Caco-2 (cell line): Measurements from ENCODE around the gene CPHXL2. TPM values are rescaled to one million over a fixed set of nuclear protein-coding genes. Genes with fewer than 3 reads are reported as not detected.
A peak's percentile ranks its signal among the peaks of the same experiment; 100 is the strongest.

Experiments
- BruUV-seq: library from RNA; stranded (reverse); fragments of 400-500 nt; replicated peaks from 2 replicates; lab custom pipeline; 2021; lab: Mats Ljungman, UMichigan
- CTCF ChIA-PET: fragments of 300-600 bp; sonication (Branson Sonifier 250); formaldehyde crosslinking; loops from one replicate; lab custom pipeline; 2022; ENCODE audit warnings: antibody characterized with exemption; lab: Charles Lee
- POLR2A ChIA-PET: fragments of 300-600 bp; sonication (Branson Sonifier 250); formaldehyde crosslinking; loops from one replicate; lab custom pipeline; 2022; ENCODE audit warnings: antibody characterized with exemption; lab: Charles Lee
- DNase-seq, 2 experiments: peaks; one replicate each; pipeline versions ENCODE4 v3.0.0 to v3.0.0-alpha.2; 2020 to 2022
- H3K27me3 ChIP-seq: replicated peaks from 2 replicates; pipeline ENCODE4 v1.6.0; 2011; ENCODE audit warnings: low read length; ENCODE audit not compliant: control insufficient read depth, insufficient read depth
- H3K36me3 ChIP-seq: 2 replicates; pipeline ENCODE4 v1.5.1; 2011; ENCODE audit warnings: low read length; ENCODE audit not compliant: control insufficient read depth, insufficient read depth
- H3K4me1 ChIP-seq: fragments of 250-450 bp; sonication (Bioruptor Pico); 2 replicates; pipeline ENCODE4 v1.5.1; 2020; ENCODE audit warnings: mild to moderate bottlenecking
- H3K4me3 ChIP-seq: 2 replicates; pipeline ENCODE4 v1.5.1; 2011; ENCODE audit warnings: low read depth, mild to moderate bottlenecking, control low read depth, low read length
- H3K9me3 ChIP-seq: fragments of 250-450 bp; sonication (Bioruptor Pico); 2 replicates; pipeline ENCODE4 v1.5.1; 2020; ENCODE audit warnings: mild to moderate bottlenecking, moderate library complexity
- H3K27ac Mint-ChIP-seq: one replicate; pipeline ENCODE4 v1.8.0; 2022; ENCODE audit warnings: mixed read lengths; ENCODE audit not compliant: unreplicated experiment
- H3K27me3 Mint-ChIP-seq: one replicate; pipeline ENCODE4 v1.8.0; 2022; ENCODE audit warnings: mixed read lengths; ENCODE audit not compliant: insufficient read depth, unreplicated experiment
- H3K36me3 Mint-ChIP-seq: one replicate; pipeline ENCODE4 v1.8.0; 2022; ENCODE audit warnings: mild to moderate bottlenecking, mixed read lengths; ENCODE audit not compliant: insufficient read depth, unreplicated experiment
- H3K4me1 Mint-ChIP-seq: one replicate; pipeline ENCODE4 v1.8.0; 2022; ENCODE audit warnings: low read depth, mixed read lengths; ENCODE audit not compliant: unreplicated experiment
- H3K4me3 Mint-ChIP-seq: one replicate; pipeline ENCODE4 v1.8.0; 2022; ENCODE audit warnings: mild to moderate bottlenecking, moderate library complexity, mixed read lengths; ENCODE audit not compliant: unreplicated experiment
- H3K9me3 Mint-ChIP-seq: one replicate; pipeline ENCODE4 v1.8.0; 2022; ENCODE audit warnings: mixed read lengths; ENCODE audit not compliant: unreplicated experiment
- intact Hi-C: fragments of 100-400 bp; cut with micrococcal nuclease; formaldehyde crosslinking; loops from one replicate; pipeline ENCODE4 v1.10.0; 2022; ENCODE audit not compliant: unreplicated experiment
- total RNA-seq: library from RNA; stranded (reverse); gene quantifications from 2 replicates; pipeline ENCODE4 v1.2.3, GENCODE V29; 2022
- TF ChIP-seq, protein P1 (sequence below), 2 experiments: fragments of 200-600 bp in 1 of 2; IDR thresholded peaks; 1 replicate in 1 of 2; 2 replicates in 1 of 2; pipeline versions ENCODE4 v1.5.1 to v1.8.0; 2011 to 2022; ENCODE audit warnings: antibody characterized with exemption in 1 of 2, control low read depth in 1 of 2, inconsistent platforms in 1 of 2, low read depth in 1 of 2, low read length in 1 of 2, mild to moderate bottlenecking in 1 of 2, moderate library complexity in 1 of 2; ENCODE audit not compliant: insufficient read depth in 1 of 2, severe bottlenecking in 1 of 2, unreplicated experiment in 1 of 2

The CPHXL2 gene
- total RNA-seq, 1 experiment from 2014 or later: not detected

DNA sequence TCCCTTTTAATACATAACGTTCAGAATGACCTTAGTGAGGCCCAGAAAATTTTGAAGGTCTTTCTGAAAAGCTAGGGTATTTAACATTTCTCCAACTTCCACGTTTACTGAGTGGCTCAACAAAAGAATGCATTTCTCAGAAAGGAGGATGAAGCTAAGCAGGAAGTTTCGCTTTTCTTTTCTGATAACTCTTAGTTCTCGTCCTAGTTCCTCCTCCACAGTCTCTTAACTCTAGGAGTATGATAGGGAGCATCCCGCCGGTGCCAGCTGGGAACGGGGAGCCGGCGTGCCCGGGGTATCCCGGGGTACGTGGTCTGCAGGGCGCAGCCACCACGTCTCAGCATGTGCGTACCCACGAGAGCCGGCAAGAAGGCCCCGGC is 29.7 kb downstream of the CPHXL2 start:
- no peak for DNase-seq
- TF ChIP-seq, protein P1, sequence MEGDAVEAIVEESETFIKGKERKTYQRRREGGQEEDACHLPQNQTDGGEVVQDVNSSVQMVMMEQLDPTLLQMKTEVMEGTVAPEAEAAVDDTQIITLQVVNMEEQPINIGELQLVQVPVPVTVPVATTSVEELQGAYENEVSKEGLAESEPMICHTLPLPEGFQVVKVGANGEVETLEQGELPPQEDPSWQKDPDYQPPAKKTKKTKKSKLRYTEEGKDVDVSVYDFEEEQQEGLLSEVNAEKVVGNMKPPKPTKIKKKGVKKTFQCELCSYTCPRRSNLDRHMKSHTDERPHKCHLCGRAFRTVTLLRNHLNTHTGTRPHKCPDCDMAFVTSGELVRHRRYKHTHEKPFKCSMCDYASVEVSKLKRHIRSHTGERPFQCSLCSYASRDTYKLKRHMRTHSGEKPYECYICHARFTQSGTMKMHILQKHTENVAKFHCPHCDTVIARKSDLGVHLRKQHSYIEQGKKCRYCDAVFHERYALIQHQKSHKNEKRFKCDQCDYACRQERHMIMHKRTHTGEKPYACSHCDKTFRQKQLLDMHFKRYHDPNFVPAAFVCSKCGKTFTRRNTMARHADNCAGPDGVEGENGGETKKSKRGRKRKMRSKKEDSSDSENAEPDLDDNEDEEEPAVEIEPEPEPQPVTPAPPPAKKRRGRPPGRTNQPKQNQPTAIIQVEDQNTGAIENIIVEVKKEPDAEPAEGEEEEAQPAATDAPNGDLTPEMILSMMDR (IDR thresholded peaks at IDR 0.05; ENCODE audit: insufficient read depth in 1 of 2, low read depth in 1 of 2, low read length in 1 of 2, severe bottlenecking in 1 of 2, unreplicated experiment in 1 of 2): no peak
- Histone ChIP-seq H3K4me3 (peak overlapping the region; percentile 97), H3K9me3 (no peaks in the 10 kb centered on the region), H3K4me1 (peaks cover 12% of the 10 kb centered on the region), H3K27me3 (no peaks in the 10 kb centered on the region), H3K36me3 (no peaks in the 10 kb centered on the region)
- intact Hi-C loops: loop anchor here (1.0 to 5.0 kb wide), 5 partner anchors 24 to 1566 kb away; partner anchors contain the start of genes ADAT1 and TMEM231
- ChIA-PET CTCF (interaction anchor here (0.6 to 1.6 kb wide), 7 partner anchors 82 to 142 kb away, joined by 3 to 8 read pairs (median 5); partner anchors contain the start of gene GABARAPL2), POLR2A (interaction anchor here (1.0 to 1.9 kb wide), 6 partner anchors 24 to 183 kb away, joined by 3 to 14 read pairs (median 8); partner anchors contain the start of genes ADAT1 and GABARAPL2)
- Mint-ChIP-seq H3K36me3 (peaks cover 50% of the 10 kb centered on the region), H3K4me3 (peak overlapping the region; percentile 91), H3K9me3 (no peaks in the 10 kb centered on the region), H3K27me3 (no peaks in the 10 kb centered on the region), H3K27ac (peak overlapping the region; percentile 98), H3K4me1 (peaks cover 18% of the 10 kb centered on the region)
- TSS peak; percentile 64 for BruUV-seq

DNA sequence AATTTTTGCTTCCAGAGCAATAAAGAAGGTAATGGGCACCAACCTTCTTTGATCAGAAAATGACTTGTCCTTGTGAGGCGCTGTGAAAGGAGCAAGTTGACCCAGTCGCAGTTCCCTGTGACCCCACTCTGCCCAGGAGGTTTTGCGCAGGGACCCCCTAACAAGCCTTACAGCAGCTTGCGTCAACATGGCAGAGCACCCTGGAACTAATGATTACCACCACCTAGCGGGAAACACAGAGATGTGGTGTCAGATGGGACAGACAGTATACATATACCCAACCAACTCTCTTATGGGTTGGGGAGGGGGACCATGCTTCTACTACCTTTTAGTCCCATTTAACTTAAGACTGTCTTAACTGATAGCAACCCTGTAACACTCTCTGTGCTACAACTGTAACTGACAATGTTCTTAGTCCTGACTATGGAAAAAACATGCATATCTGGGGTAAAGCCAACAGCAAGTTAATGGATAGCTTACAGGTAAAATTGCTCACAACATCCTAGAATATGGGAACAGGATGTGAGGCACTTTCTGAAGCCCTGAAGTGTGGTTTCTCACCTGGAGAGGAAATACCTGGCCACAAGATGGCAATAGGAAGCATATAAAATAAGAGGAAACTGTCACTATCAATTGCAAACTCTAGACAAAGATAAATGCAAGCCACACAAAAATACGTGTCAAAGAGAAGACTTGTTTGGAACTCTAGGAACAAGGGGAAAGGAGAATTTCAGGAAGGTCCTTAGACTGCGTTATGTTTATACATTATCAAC is 32.4 kb downstream of the CPHXL2 start:
- Mint-ChIP-seq H3K27me3 (no peaks in the 10 kb centered on the region), H3K36me3 (peaks cover 77% of the 10 kb centered on the region), H3K4me3 (peak overlapping the region; percentile 17), H3K4me1 (peaks cover 7% of the 10 kb centered on the region), H3K27ac (no peak overlapping the region), H3K9me3 (no peaks in the 10 kb centered on the region)
- no peaks in the 10 kb centered on the region for H3K27me3 ChIP-seq
- ChIA-PET CTCF (no interaction called here), POLR2A (no interaction called here)
- TF ChIP-seq, protein P1 (IDR thresholded peaks at IDR 0.05; ENCODE audit: insufficient read depth in 1 of 2, low read depth in 1 of 2, low read length in 1 of 2, severe bottlenecking in 1 of 2, unreplicated experiment in 1 of 2): peak; percentile 18 to 28
- DNase-seq: no peak
- BruUV-seq: no TSS peak
- H3K36me3 ChIP-seq: peaks cover 1% of the 10 kb centered on the region
- H3K9me3 ChIP-seq: no peaks in the 10 kb centered on the region
- no peak overlapping the region for H3K4me3 ChIP-seq
- intact Hi-C loops: loop anchor here (1.0 to 5.0 kb wide), 2 partner anchors 120 to 447 kb away; no protein-coding TSS in a partner anchor
- H3K4me1 ChIP-seq: peaks cover 11% of the 10 kb centered on the region

DNA sequence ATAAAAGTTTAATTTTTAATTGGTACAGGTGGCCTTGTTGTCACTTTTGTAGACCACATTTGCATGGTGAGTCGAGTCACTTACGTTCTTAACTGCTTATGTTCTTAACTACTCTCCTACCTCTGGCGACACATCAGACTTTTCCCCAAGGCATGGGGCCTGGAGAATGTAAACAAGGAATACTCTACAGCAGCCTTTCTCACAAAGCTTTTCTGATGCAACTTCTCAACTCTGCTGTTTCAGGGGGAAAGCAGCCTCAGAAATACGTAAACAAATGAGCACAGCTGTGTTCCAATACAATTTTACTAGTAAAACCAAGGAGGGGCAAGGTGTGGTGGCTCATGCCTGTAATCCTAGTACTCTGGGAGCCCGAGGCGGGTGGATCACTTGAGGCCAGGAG is 36.2 kb downstream of the CPHXL2 start:
- H3K4me1 Mint-ChIP-seq: peaks cover 7% of the 10 kb centered on the region
- H3K36me3 Mint-ChIP-seq: peaks cover 97% of the 10 kb centered on the region
- DNase-seq: peak in 1 of 2 experiments; percentile 29
- H3K27me3 ChIP-seq: no peaks in the 10 kb centered on the region
- H3K36me3 ChIP-seq: peaks cover 6% of the 10 kb centered on the region
- H3K4me1 ChIP-seq: peaks cover 11% of the 10 kb centered on the region
- H3K9me3 ChIP-seq: no peaks in the 10 kb centered on the region
- H3K27me3 Mint-ChIP-seq: no peaks in the 10 kb centered on the region
- TF ChIP-seq, protein P1 (IDR thresholded peaks at IDR 0.05; ENCODE audit: insufficient read depth in 1 of 2, low read depth in 1 of 2, low read length in 1 of 2, severe bottlenecking in 1 of 2, unreplicated experiment in 1 of 2): no peak
- intact Hi-C loops: no loop called here
- BruUV-seq: no TSS peak
- no peak overlapping the region for H3K4me3 Mint-ChIP-seq
- H3K4me3 ChIP-seq: no peak overlapping the region
- H3K9me3 Mint-ChIP-seq: no peaks in the 10 kb centered on the region
- ChIA-PET POLR2A (interaction anchor here (1.5 kb wide), 1 partner anchor 18 kb away, joined by 6 read pairs; the partner anchor contains the start of gene ADAT1), CTCF (no interaction called here)
- H3K27ac Mint-ChIP-seq: no peak overlapping the region
